Keratinocyte (primary cell): ENCODE data around the gene ANXA11. TPM values are rescaled to one million over a fixed set of nuclear protein-coding genes. Genes with fewer than 3 reads are reported as not detected.
"Not testable (repeated sequence)": the region's sequence is repeated elsewhere in the genome, so short reads cannot be mapped to it uniquely, and the experiment has no call there.

Experiments used
- DNase-seq: peaks from one replicate; pipeline ENCODE4 v3.0.0-alpha.2; 2011; ENCODE audit warnings: low read depth, missing footprints, low spot score
- FAIRE-seq: peaks from 2 replicates; lab custom pipeline; 2011; peaks lifted over from hg19 to GRCh38; lab: Jason Lieb, UNC
- H2AFZ ChIP-seq: 2 replicates; pipeline ENCODE4 v1.6.0; 2012; ENCODE audit warnings: low read length, control low read depth, inconsistent platforms; ENCODE audit not compliant: control insufficient read depth
- H3K27ac ChIP-seq: 2 replicates; pipeline ENCODE4 v1.5.1; 2011; ENCODE audit warnings: low read length; ENCODE audit not compliant: control insufficient read depth, insufficient read depth
- H3K27me3 ChIP-seq: 3 replicates; pipeline ENCODE4 v1.6.0; 2011; ENCODE audit warnings: low read length; ENCODE audit not compliant: control insufficient read depth, insufficient read depth; ENCODE audit errors: extremely low read depth
- H3K36me3 ChIP-seq, 2 experiments: 2 replicates in 1 of 2; 3 replicates in 1 of 2; pipeline ENCODE4 v1.5.1; 2011; ENCODE audit warnings: low read length in 2 of 2, mild to moderate bottlenecking in 1 of 2; ENCODE audit not compliant: control insufficient read depth in 2 of 2, insufficient read depth in 2 of 2; ENCODE audit errors: extremely low read depth in 1 of 2
- H3K4me1 ChIP-seq: 3 replicates; pipeline ENCODE4 v1.5.1; 2011; ENCODE audit warnings: low read length; ENCODE audit not compliant: control insufficient read depth, insufficient read depth; ENCODE audit errors: extremely low read depth
- H3K4me2 ChIP-seq: 3 replicates; pipeline ENCODE4 v1.6.0; 2011; ENCODE audit warnings: low read depth, low read length; ENCODE audit not compliant: control insufficient read depth, insufficient read depth; ENCODE audit errors: extremely low read depth
- H3K4me3 ChIP-seq, 3 experiments: fragments of 200-600 bp in 1 of 3; sonication (generic) in 1 of 3; 2 replicates in 2 of 3; 3 replicates in 1 of 3; pipeline ENCODE4 v1.5.1; 2011 to 2016; ENCODE audit warnings: low read length in 3 of 3, mild to moderate bottlenecking in 3 of 3, control low read depth in 2 of 3, inconsistent platforms in 1 of 3, low read depth in 1 of 3, mixed read lengths in 1 of 3, mixed run types in 1 of 3, moderate library complexity in 1 of 3; ENCODE audit not compliant: control insufficient read depth in 2 of 3, insufficient read depth in 2 of 3; ENCODE audit errors: extremely low read depth in 1 of 3
- H3K79me2 ChIP-seq: 2 replicates; pipeline ENCODE4 v1.6.0; 2012; ENCODE audit warnings: low read length; ENCODE audit not compliant: control insufficient read depth, insufficient read depth
- H3K9ac ChIP-seq: 3 replicates; pipeline ENCODE4 v1.6.0; 2011; ENCODE audit warnings: low read length; ENCODE audit not compliant: control insufficient read depth, insufficient read depth; ENCODE audit errors: extremely low read depth
- H3K9me1 ChIP-seq: 3 replicates; pipeline ENCODE4 v1.6.0; 2011; ENCODE audit warnings: low read length; ENCODE audit not compliant: control insufficient read depth, insufficient read depth; ENCODE audit errors: extremely low read depth
- H3K9me3 ChIP-seq: 2 replicates; pipeline ENCODE4 v1.5.1; 2012; ENCODE audit warnings: low read depth, low read length; ENCODE audit not compliant: control insufficient read depth
- H4K20me1 ChIP-seq: 3 replicates; pipeline ENCODE4 v1.6.0; 2011; ENCODE audit warnings: low read length; ENCODE audit not compliant: control insufficient read depth, insufficient read depth; ENCODE audit errors: extremely low read depth
- EZH2 ChIP-seq: IDR thresholded peaks from one replicate; pipeline ENCODE4 v1.6.1; 2012; ENCODE audit warnings: inconsistent platforms, mild to moderate bottlenecking, low read length, moderate library complexity
- dilution Hi-C: fragments of 300-500 bp; cut with MboI; formaldehyde crosslinking; loops from one replicate; pipeline ENCODE4 v1.7.0; 2020; ENCODE audit warnings: low sequenced_read_pairs; ENCODE audit not compliant: extremely low pct_ligation_motif_present
- polyA plus RNA-seq, 5 experiments: library from polyadenylated mRNA; depleted of rRNA in 3 of 5; stranded (reverse) in 3 of 5; stranded (forward) in 1 of 5; unstranded in 1 of 5; fragments of >200 nt; gene quantifications; 1 replicate in 1 of 5; 2 replicates in 3 of 5; 3 replicates in 1 of 5; pipeline versions ENCODE4 v1.2.1 to v1.2.3, GENCODE V29; 2011 to 2012; ENCODE audit warnings: missing spikeins in 2 of 5, low read depth in 1 of 5, low replicate concordance in 1 of 5
- TF ChIP-seq, protein P1 (sequence below), 3 experiments: IDR thresholded peaks in 1 of 3; conservative IDR thresholded peaks in 1 of 3; optimal IDR thresholded peaks in 1 of 3; 2 replicates in 2 of 3; 3 replicates in 1 of 3; pipeline versions ENCODE3 to v1.5.1; 2011; ENCODE audit warnings: low read length in 3 of 3, mild to moderate bottlenecking in 3 of 3, moderate library complexity in 2 of 3, control low read depth in 1 of 3, inconsistent platforms in 1 of 3; ENCODE audit not compliant: insufficient read depth in 2 of 3; ENCODE audit errors: extremely low read depth in 1 of 3

ANXA11 gene
- polyA plus RNA-seq, 1 donor (not counting 4 experiments of a cell fraction or from before 2014, with no cell fraction given): 97.9 TPM

DNA sequence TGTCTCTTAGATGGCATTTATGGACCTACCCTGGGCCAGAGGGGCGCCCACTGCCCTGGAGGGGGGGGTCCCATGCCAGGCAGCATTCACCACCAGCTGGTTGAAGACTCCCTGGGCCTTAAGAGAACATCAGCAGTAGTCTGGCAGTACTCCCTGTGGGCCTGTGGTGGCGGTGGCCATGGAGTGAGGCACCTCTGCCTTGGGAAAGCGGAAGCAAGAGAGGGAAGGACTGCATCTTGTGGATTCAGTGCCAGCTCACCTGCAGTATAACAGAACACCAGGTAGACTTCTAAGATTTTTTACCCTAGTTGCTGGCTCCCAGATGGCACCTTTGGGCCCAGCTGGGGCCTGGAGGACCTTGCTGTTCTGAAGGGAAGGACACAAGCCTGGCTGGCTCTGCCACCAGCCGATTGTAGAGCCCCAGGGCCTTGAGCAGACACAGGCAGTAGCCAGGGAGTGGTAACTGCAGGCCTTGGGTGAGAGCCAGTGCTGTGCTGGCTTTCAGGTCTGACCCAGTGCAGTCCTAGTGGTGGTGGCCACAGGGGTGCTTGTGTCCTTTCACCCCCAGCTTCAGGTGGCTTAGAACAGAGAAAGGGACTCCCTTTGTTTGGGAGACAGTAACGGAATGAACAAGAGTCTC is 57.1 kb downstream of the ANXA11 start:
- no peak overlapping the region for H2AFZ ChIP-seq
- H3K9ac ChIP-seq: no peak overlapping the region
- no peak overlapping the region for H3K27ac ChIP-seq
- H4K20me1 ChIP-seq: no peaks in the 10 kb centered on the region
- H3K4me2 ChIP-seq: no peak overlapping the region
- H3K9me1 ChIP-seq: no peaks in the 10 kb centered on the region
- H3K36me3 ChIP-seq: peaks cover 0 to 10% of the 10 kb centered on the region in 2 experiments
- TF ChIP-seq EZH2: no peak
- TF ChIP-seq, protein P1, sequence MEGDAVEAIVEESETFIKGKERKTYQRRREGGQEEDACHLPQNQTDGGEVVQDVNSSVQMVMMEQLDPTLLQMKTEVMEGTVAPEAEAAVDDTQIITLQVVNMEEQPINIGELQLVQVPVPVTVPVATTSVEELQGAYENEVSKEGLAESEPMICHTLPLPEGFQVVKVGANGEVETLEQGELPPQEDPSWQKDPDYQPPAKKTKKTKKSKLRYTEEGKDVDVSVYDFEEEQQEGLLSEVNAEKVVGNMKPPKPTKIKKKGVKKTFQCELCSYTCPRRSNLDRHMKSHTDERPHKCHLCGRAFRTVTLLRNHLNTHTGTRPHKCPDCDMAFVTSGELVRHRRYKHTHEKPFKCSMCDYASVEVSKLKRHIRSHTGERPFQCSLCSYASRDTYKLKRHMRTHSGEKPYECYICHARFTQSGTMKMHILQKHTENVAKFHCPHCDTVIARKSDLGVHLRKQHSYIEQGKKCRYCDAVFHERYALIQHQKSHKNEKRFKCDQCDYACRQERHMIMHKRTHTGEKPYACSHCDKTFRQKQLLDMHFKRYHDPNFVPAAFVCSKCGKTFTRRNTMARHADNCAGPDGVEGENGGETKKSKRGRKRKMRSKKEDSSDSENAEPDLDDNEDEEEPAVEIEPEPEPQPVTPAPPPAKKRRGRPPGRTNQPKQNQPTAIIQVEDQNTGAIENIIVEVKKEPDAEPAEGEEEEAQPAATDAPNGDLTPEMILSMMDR (optimal IDR thresholded peaks at IDR 0.05 in 1 of 3, IDR thresholded peaks at IDR 0.05 in 1 of 3, conservative IDR thresholded peaks at IDR 0.05 in 1 of 3; ENCODE audit: extremely low read depth in 1 of 3, insufficient read depth in 2 of 3, low read length in 3 of 3): no peak
- H3K9me3 ChIP-seq: no peaks in the 10 kb centered on the region
- FAIRE-seq: no peak
- no peaks in the 10 kb centered on the region for H3K79me2 ChIP-seq
- DNase-seq: no peak
- H3K4me3 ChIP-seq: no peak overlapping the region
- peaks cover 5% of the 10 kb centered on the region for H3K4me1 ChIP-seq
- no peaks in the 10 kb centered on the region for H3K27me3 ChIP-seq
- dilution Hi-C loops: no loop called here

DNA sequence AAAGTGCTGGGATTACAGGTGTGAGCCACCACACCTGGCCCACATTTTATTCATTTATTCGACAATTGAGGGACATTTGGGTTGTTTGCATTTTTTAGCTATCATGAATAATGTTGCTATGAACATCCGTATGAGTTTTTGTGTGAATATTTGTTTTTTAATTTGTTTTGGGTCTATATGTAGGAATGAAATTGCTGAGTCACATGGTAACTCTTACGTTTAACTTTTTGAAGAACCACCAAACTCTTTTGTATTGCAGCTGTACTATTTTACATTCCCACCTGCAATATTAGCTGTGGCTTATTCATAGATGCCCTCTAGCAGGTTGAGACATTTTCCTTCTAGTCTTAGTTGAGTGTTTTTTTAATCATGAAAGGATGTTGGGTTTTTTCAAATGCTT is 58.4 kb downstream of the ANXA11 start:
- H3K36me3 ChIP-seq: peaks cover 0 to 10% of the 10 kb centered on the region in 2 experiments
- no peak for FAIRE-seq
- H3K4me2 ChIP-seq: no peak overlapping the region
- H2AFZ ChIP-seq: no peak overlapping the region
- peaks cover 5% of the 10 kb centered on the region for H3K4me1 ChIP-seq
- H4K20me1 ChIP-seq: no peaks in the 10 kb centered on the region
- TF ChIP-seq, protein P1 (optimal IDR thresholded peaks at IDR 0.05 in 1 of 3, IDR thresholded peaks at IDR 0.05 in 1 of 3, conservative IDR thresholded peaks at IDR 0.05 in 1 of 3; ENCODE audit: extremely low read depth in 1 of 3, insufficient read depth in 2 of 3, low read length in 3 of 3): no peak
- TF ChIP-seq EZH2: no peak
- no peaks in the 10 kb centered on the region for H3K9me1 ChIP-seq
- H3K27ac ChIP-seq: no peak overlapping the region
- H3K9ac ChIP-seq: no peak overlapping the region
- no peak for DNase-seq
- dilution Hi-C loops: no loop called here
- H3K4me3 ChIP-seq: no peak overlapping the region
- H3K9me3 ChIP-seq: no peaks in the 10 kb centered on the region
- no peaks in the 10 kb centered on the region for H3K79me2 ChIP-seq
- no peaks in the 10 kb centered on the region for H3K27me3 ChIP-seq

DNA sequence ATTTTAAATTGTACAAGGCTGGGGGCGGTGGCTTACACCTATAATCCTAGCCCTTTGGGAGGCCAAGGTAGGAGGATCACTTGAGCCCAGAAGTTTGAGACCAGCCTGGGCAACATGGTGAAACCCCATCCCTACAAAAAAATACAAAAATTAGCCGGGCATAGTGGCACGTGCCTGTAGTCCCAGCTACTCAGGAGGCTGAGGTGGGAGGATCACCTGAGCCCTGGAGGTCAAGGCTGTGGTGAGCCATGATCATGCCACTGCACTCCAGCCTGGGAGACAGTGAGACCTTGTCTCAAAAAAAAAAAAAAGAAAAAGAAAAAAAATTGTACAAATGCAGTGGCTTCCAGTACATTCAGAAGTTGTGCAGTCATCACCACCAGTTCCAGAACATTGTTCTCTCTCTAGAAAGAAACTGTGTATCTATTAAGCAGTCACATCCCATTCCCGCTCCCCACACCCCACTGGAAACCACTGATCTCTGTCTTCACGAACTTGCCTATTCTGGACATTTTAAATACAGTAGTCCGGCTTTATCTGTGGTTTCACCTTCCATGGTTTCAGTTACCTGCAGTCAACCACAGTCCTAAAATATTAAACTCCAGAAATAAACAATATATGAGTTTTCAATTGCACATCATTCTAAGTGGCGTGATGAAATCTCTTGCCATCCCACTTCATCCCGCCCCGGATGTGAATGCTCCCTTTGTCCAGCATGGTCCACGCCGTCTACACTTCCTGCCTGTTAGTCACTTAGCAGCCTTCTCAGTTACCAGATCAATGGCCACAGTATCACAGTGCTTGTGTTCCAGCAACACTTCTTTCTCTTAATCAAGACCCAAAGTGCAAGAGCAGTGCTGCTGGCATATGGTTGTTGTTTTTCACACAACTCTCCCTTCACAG is 59.7 kb downstream of the ANXA11 start:
- H3K9me1 ChIP-seq, H4K20me1 ChIP-seq, H3K4me2 ChIP-seq, H3K4me1 ChIP-seq, FAIRE-seq, H3K27me3 ChIP-seq, H3K4me3 ChIP-seq, H3K27ac ChIP-seq, H3K9me3 ChIP-seq, H2AFZ ChIP-seq, H3K79me2 ChIP-seq, DNase-seq, dilution Hi-C loops, H3K36me3 ChIP-seq, H3K9ac ChIP-seq: not testable (repeated sequence)
